MCF 10A (cell line): Measurements from ENCODE around the gene WDR76. TPM values are rescaled to one million over a fixed set of nuclear protein-coding genes. Genes with fewer than 3 reads are reported as not detected.
A peak's percentile ranks its signal among the peaks of the same experiment; 100 is the strongest.

Experiments
- BruUV-seq: library from RNA; stranded (reverse); fragments of 400-500 nt; replicated peaks from 2 replicates; lab custom pipeline; 2021; lab: Mats Ljungman, UMichigan
- CTCF ChIA-PET: fragments of 300-600 bp; sonication (Branson Sonifier 250); formaldehyde crosslinking; extraction: SDS; loops from one replicate; lab custom pipeline; 2021; ENCODE audit warnings: antibody characterized with exemption, inconsistent platforms; lab: Yijun Ruan, JAX
- POLR2A ChIA-PET: fragments of 300-600, 350-650 bp; sonication (Branson Sonifier 250); formaldehyde crosslinking; extraction: SDS; loops from one replicate; lab custom pipeline; 2020; ENCODE audit warnings: antibody characterized with exemption, inconsistent platforms; lab: Yijun Ruan, JAX
- DNase-seq: peaks from one replicate; pipeline ENCODE4 v3.0.0-alpha.2; 2018; ENCODE audit not compliant: unreplicated experiment
- H3K27ac Mint-ChIP-seq: one replicate; pipeline ENCODE4 v1.8.0; 2022; ENCODE audit warnings: mild to moderate bottlenecking, low read depth, mixed read lengths; ENCODE audit not compliant: unreplicated experiment
- H3K27me3 Mint-ChIP-seq: one replicate; pipeline ENCODE4 v1.8.0; 2022; ENCODE audit warnings: mixed read lengths; ENCODE audit not compliant: insufficient read depth, unreplicated experiment
- H3K36me3 Mint-ChIP-seq: one replicate; pipeline ENCODE4 v1.8.0; 2022; ENCODE audit warnings: mild to moderate bottlenecking, moderate library complexity, mixed read lengths; ENCODE audit not compliant: insufficient read depth, unreplicated experiment
- H3K4me1 Mint-ChIP-seq: one replicate; pipeline ENCODE4 v1.8.0; 2022; ENCODE audit warnings: mixed read lengths; ENCODE audit not compliant: insufficient read depth, unreplicated experiment
- H3K4me3 Mint-ChIP-seq: one replicate; pipeline ENCODE4 v1.8.0; 2022; ENCODE audit warnings: mild to moderate bottlenecking, moderate library complexity, mixed read lengths; ENCODE audit not compliant: unreplicated experiment
- H3K9me3 Mint-ChIP-seq: one replicate; pipeline ENCODE4 v1.8.0; 2022; ENCODE audit warnings: mixed read lengths; ENCODE audit not compliant: unreplicated experiment
- CTCF ChIP-seq: fragments of 200-600 bp; IDR thresholded peaks from one replicate; pipeline ENCODE4 v1.8.0; 2022; ENCODE audit warnings: antibody characterized with exemption, mild to moderate bottlenecking; ENCODE audit not compliant: unreplicated experiment
- intact Hi-C: fragments of 100-400 bp; cut with micrococcal nuclease; formaldehyde crosslinking; loops from 2 replicates; pipeline ENCODE4 v1.14.1; 2022
- total RNA-seq: library from RNA; stranded (reverse); gene quantifications from 2 replicates; pipeline ENCODE4 v1.2.3, GENCODE V29; 2022

Gene WDR76
- total RNA-seq, 1 experiment from 2014 or later: 6.9 TPM

GRCh38 chr15:43908516-43909050 is 81.8 kb downstream of the WDR76 start:
- intact Hi-C loops: no loop called here

GRCh38 chr15:43911235-43911781 is 84.5 kb downstream of the WDR76 start:
- Mint-ChIP-seq H3K27ac (no peak overlapping the region), H3K27me3 (no peaks in the 10 kb centered on the region), H3K4me3 (no peak overlapping the region), H3K4me1 (peaks cover 13% of the 10 kb centered on the region), H3K36me3 (no peaks in the 10 kb centered on the region), H3K9me3 (no peaks in the 10 kb centered on the region)
- TF ChIP-seq CTCF: no peak
- no TSS peak for BruUV-seq
- ChIA-PET POLR2A (no interaction called here), CTCF (interaction anchor here (0.6 to 1.9 kb wide), 2 partner anchors 155 to 371 kb away, joined by 4 to 7 read pairs; no protein-coding TSS in a partner anchor)
- intact Hi-C loops: no loop called here
- peak; percentile 59 for DNase-seq

More at GRCh38 chr15:43908516-43909050, 81.8 kb downstream of the WDR76 start:
- Mint-ChIP-seq H3K36me3 (no peaks in the 10 kb centered on the region), H3K4me3 (no peak overlapping the region), H3K27me3 (no peaks in the 10 kb centered on the region), H3K9me3 (no peaks in the 10 kb centered on the region), H3K4me1 (peaks cover 13% of the 10 kb centered on the region), H3K27ac (no peak overlapping the region)
- CTCF ChIA-PET: no interaction called here
- no TSS peak for BruUV-seq
- POLR2A ChIA-PET: no interaction called here
- no peak for DNase-seq
- TF ChIP-seq CTCF: no peak

GRCh38 chr15:43912208-43912607 is 85.4 kb downstream of the WDR76 start:
- Mint-ChIP-seq H3K4me1 (peaks cover 13% of the 10 kb centered on the region), H3K9me3 (no peaks in the 10 kb centered on the region), H3K27ac (no peak overlapping the region), H3K36me3 (no peaks in the 10 kb centered on the region), H3K27me3 (no peaks in the 10 kb centered on the region), H3K4me3 (no peak overlapping the region)
- ChIA-PET POLR2A (no interaction called here), CTCF (interaction anchor here (0.6 to 1.0 kb wide), 3 partner anchors 8 to 434 kb away, joined by 3 read pairs; no protein-coding TSS in a partner anchor)
- TF ChIP-seq CTCF: no peak
- no peak for DNase-seq
- intact Hi-C loops: no loop called here
- no TSS peak for BruUV-seq

GRCh38 chr15:43913026-43913780 is 86.4 kb downstream of the WDR76 start:
- CTCF ChIA-PET: interaction anchor here (0.6 to 1.2 kb wide), 6 partner anchors 8 to 154 kb away, joined by 3 to 5 read pairs (median 3); no protein-coding TSS in a partner anchor
- H3K27ac Mint-ChIP-seq: no peak overlapping the region
- intact Hi-C loops: no loop called here
- H3K4me1 Mint-ChIP-seq: peaks cover 13% of the 10 kb centered on the region
- no peak for TF ChIP-seq CTCF
- no peaks in the 10 kb centered on the region for H3K9me3 Mint-ChIP-seq
- POLR2A ChIA-PET: interaction anchor here (0.7 to 1.0 kb wide), 4 partner anchors 9 to 809 kb away, joined by 3 to 4 read pairs (median 4); partner anchors contain the start of gene GOLM2
- no TSS peak for BruUV-seq
- H3K27me3 Mint-ChIP-seq: no peaks in the 10 kb centered on the region
- H3K36me3 Mint-ChIP-seq: no peaks in the 10 kb centered on the region
- DNase-seq: peak; percentile 82
- no peak overlapping the region for H3K4me3 Mint-ChIP-seq
